ENCODE measurements around the gene STING1.
"Not testable (repeated sequence)": the region's sequence is repeated elsewhere in the genome, so short reads cannot be mapped to it uniquely, and the experiment has no call there.

Gene STING1

DNA sequence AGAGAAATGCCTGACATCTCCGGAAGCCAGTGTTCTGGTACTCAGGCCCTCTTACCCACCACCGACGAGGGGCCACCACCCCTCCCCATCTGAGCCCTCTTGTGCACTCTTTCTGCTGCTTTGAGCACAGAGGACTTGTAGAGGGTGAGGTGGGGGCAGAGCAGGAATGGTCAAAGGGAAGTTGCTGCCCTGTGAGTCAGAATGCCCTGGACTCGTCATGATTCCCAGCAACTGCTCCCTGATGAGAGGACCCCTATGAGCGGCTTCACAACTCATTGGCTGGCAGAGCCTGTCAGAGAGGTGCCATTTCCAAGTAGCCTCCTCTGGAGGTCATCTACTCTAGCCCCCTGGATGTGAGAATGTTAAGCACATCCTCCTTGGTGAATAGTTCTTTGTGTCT lies 20.9 kb downstream of the STING1 start:
- no peak for DNase-seq

DNA sequence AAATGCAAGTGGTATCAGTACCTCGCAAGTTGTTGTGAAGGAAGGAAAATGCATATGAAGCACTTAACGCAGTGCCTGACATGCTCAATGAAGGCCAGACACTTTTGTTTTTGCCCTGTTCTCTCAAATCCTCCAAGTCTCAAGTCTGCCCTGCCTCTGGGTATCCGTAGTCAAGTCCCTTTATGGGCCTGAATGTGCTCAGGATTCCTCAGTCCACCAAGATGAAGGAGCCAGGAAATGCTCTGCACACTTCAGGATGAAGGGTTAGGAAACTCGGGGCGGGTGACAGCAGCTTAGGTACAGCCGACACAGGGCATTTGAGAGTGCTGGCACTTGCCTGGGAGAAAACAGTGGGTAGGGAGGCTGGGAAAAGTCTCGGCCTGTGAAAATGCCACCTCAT lies 21.4 kb downstream of the STING1 start:
- DNase-seq: no peak

DNA sequence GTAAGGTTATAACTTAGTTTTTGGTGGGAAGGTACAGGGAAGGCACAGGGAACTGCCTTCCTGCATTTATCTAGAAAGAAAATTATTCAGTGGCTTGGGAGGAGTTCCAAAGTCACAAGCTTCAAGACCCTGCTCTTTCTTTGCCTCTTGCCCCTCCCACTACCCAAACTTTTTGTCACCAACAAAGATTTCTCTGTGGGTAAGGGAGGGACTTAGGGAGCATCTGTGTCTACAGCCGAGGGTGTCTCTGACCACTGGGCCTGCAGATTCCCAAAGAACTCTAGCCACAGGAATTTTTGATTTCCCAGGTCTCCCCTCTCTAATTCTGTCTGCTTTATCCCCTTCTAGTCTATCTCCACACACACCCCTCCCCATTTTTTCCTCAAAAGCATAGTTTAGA lies 22.1 kb downstream of the STING1 start:
- DNase-seq: no peak

DNA sequence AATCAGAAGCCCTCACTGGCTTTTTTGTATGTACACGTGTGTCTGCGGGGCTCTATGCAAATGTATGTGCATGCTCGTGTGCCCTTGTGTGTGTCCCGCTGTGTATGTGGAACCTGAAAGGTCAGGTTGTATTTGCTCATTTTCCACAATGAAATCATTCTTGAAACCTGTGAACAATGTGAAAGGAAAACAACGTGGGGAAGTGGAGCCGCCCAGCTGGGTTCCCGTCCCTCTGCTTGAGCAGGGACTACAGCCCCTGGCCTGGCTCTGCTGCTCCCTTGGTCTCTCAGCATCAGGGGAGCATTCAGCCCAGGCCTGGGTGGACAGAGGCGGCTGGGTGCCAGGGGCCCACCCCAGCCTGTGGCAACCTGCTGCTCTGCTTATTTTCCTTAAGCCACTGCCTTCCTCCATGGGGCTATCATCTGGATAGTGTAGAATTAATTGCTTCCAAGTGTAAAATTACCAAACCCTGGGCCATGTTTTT lies 23.1 kb downstream of the STING1 start:
- no peak for DNase-seq

DNA sequence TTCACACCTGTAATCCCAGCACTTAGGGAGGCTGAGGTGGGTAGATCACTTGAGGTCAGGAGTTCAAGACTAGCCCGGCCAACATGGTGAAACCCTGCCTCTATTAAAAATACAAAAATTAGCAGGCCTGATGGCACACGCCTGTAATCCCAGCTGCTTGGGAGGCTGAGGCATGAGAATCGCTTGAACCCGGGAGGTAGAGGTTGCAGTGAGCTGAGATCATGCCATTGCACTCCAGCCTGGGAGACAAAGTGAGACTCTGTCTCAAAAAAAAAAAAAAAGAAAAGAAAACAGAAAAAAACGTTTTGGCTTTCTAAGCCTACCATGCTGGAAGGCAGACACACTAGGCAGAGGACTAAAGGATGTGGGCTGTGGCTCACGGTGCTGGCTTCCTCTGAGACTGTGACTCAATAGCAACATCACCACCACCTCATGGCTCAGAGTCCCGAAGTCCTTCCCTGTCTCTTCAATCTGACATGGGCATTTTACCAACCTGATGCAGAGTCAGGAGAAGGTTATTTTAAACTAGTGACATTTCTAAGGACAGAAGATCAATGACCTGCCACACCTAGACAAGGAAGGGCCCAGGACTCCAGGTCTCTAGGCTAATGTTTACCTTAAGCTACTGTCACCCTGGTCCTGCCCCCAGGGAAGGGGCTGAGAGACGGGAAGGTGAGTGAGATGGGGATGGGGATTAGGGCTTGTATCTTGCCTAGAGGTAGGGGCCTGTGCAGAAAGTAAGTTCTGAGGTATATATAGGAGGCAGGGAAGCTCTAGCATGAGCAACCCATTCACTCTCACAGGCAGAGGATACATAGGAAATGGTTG lies 23.8 kb downstream of the STING1 start:
- no peak for DNase-seq

DNA sequence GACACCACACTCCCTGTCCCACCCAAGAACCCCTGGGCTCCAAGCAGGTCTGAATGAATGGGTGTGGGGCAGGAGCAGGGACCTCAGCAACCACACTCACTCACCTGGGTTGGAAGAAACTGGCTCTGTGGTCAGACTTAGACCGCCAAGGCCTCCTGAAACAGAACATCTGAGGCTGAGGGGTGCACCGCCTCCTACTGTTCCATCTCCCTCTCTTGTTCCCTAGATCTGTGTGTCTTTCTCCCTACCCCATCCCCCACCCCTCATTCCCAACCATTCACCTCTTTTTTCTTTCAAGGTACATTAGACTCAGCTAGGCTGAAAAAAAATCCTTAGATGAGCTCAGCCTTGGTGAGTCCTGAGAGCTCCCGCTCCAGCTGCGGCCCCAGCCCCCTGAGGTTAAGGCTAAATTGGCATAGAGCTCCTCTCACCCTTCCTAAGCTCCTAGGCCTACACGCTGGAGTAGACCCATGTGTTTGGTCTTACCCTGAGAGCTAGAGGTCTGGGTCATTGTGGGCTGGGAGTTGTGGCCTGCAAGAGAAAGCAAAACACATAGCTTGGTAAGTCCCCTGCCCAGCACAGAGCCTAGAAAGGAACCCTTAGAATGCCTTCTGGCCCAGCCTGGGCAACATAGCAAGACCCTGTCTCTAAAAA lies 24.8 kb downstream of the STING1 start:
- no peak for DNase-seq

DNA sequence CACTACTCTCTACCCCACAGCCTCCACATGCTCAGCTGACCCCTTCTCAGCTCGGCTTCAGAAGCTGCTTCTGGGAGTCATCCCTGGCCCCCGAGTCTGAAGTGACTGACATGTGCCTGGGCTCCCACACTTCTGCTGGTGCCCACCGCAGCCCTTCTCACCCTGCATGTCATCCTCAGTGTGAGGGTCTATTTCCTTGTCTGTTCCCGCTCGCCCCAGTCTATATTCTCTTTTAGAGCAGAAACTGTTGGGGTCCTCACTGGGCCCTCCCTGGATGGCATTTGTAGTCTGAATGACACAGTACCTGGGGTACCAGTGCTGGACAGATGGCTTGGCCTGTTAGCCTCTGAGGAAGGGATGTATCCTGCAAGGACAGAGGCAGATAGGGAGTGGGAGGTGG lies 25.3 kb downstream of the STING1 start:
- DNase-seq: no peak

DNA sequence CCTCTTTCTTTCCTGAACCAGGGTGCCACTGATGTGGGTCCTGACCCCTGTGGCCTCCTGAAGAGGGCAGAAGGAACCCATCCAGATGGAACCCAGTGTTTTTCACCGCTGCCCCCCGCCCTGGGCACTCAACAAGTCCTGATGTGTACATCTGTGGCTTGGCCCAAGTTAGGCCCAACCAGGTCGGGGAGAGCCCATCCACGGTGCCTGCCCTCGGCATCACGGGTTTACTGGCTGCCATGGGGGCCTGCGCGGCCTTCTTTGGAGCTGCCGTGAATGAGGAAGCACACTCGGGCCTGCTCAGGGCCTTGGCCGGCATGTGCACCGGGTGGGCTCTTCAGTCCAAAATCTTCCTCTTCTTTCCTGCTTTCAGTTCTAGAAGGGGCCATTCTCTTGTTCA lies 25.8 kb downstream of the STING1 start:
- no peak for DNase-seq

DNA sequence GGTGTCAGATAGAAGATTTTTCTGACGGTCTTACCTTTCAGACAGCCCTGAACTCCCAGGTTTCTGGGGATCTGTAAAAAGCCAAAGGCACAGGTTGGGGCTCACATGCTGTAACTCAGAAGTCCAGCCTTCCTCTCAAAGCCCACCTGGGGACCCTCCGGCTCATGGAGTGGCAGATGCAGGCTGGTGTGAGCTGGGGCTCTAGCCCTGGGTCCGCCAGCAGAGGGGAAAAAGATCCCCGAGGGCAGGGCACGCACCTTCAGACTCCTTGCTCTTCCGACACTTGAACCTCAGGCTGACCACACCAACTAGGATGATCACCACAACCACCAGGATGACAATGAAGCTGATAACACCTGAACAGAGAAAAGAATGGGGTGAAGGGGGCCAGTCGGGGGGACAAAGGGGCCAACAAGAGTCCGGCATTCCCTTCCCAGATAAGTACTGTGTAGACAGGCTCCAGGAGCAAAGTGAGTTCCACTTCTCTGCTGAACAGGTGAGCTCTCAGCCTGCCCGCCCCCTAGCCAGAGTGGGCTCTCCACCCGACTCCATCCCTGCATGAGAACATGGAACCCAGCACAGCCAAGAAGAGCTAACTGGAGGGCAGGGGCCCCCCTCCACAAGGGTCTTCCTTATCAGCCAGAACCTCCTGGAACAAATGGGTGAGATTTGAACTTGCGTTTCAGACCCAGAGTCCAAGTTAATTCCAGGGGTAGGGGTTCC lies 27.8 kb downstream of the STING1 start:
- no peak for DNase-seq

DNA sequence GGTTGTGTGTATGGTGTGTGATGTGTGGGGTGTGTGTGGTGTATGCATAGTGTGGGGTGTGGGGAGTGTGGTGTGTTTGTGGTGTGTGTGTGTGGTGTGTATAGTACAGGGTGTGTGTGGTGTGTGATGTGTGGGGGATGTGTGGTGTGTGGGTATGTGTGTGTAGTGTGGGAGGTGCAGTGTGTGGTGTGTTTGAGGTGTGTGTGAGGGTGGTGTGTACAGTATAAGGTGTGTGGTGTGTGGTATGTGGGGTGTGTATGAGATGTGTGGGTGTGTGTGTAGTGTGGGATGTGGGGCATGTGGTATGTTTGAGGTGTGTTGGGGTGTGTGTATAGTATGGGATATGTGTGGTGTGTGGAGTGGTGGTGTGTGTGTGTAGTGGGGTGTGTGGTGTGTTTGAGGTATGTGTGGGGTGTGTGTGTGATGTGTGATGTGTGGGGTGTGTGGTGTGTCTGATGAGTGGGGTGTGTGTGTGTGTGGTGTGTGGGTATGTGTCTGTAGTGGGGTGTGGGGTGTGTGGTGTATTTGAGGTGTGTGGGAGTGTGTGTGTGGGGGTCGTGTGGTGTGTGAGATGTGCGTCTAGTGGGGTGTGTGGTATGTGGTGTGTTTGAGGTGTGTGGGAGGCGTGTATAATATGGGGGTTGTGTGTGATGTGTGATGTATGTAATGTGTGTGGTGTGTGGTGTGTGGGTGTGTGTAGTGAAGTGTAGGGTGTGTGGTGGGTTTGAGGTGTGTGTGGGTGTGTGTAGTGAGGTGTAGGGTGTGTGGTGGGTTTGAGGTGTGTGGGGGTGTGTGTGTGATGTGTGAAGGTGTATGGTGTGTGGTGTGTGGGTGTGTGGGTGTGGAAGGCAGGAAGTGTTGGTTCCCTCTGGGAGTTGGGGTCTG lies 28.6 kb downstream of the STING1 start:
- no peak for DNase-seq

DNA sequence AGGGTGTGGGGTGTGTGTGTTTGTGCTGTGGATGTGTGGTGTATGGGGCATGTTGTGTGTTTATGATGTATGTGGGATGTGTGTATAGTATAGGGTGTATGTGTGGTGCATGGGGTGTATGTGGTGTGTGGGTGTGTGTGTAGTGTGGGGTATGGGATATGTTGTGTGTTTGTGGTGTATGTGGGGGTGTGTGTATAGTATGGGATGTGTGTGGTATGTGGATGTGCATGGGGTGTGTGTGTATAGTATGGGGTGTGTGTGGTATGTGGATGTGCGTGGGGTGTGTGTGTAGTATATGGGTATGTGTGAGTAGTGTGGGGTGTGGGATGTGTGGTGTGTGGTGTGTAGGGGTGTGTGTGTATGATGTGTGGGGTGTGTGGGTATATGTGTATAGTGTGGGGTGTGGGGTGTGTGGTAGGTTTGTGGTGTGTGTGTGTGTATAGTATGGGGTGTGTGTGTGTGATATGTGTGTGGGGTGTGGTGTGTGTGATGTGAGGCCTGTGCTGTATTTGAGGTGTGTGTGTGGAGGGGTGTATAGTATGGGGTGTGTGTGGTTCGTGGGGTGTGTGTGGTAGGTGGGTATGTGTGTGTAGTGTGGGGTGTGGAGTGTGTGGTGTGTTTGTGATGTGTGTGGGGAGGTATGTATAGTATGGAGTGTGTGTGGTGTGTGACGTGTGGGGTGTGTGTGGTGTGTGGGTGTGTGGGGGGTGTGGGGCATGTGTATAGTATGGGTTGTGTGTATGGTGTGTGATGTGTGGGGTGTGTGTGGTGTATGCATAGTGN lies 30.5 kb downstream of the STING1 start:
- no peak for DNase-seq

DNA sequence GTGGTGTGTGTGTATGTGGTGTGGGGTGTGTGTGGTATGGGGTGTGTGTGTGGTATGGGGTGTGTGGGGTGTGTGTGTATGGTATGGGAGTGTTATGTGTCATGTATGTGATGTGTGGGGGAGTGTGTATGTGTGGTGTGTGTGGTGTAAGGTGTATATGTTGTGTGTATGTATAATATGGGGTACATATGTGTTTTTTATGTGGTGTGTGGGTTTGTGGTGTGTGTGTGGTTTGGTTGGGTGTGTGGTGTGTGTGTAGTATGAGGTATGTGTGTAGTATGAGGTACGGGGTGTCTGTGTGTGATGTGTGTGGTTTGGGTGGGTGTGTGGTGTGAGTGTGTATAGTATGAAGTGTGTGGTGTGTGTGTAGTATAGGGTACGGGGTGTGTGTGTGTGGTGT lies 31.4 kb downstream of the STING1 start:
- no peak for DNase-seq

DNA sequence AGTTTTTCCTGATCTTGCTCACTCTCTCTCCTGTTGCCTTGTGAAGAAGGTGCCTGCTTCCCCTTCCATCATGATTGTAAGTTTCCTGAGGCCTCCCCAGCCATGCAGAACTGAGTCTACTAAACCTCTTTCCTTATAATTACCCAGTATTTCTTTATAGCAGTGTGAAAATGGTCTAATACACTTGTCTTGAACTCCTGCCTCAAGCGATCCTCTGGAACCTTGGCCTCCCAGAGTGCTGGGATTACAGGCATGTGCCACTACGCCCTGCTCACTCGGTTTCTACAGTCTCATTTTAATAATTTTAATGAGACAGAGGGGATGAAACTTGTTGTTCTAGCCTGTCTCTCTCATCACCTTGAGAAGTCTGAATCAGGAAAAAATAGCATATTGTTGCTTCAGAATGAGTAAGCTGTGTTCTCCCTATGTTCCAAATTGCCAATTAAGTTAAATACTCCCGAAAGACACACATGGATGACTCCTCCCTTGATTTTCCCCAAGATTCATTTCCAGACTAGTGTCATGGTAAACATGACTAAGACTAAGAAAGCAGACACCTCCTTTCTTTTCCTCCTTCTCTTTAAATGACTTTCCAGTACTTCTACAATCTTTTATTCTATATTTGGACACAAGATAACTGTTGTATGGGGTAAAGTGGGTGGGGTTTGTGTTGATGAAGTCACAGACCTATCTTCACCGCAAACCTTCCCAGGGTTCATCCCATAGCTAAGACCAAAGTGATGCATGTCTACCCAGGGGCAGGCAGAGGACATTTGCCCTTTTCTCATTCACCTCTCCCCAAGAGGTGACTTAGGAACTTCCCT lies 35.4 kb downstream of the STING1 start:
- DNase-seq: no peak

DNA sequence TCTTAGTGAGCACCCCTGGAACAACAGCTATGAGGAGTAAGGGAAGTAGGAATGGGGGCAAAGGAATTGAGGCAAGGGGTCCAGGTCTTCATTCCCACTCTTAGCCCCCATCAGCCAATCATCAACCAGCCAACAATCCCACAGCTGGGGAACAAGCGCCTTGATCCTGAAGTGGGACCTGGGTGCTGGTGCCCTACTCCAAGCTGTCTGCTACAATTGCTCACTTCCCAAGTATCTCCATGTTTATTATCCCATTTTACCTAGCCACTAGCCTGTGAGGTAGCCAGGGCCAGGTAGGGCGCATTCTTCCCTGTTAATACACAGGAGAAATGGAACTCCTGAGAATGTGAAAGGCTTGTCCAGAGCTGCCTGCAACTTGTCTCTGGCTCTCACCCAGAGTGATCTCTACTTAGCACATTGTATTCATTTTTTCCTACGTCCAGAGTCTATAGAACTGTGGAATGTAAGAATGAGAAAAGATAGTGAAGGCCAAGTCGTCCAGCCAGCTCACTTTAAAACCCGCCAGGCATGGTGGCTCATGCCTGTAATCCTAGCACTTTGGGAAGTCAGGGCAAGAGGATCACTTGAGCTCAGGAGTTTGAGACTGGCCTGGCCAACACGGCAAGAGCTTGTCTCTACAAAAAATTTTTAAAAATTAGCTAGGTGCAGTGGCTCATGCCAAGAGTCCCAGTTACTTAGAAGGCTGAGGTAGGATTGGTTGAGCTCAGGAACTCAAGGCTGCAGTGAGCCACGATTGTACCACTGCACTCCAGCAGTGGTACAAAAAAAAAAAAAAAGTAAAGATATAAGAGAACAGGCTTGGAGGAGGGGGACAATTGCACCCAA lies 37.0 kb downstream of the STING1 start:
- DNase-seq: no peak

DNA sequence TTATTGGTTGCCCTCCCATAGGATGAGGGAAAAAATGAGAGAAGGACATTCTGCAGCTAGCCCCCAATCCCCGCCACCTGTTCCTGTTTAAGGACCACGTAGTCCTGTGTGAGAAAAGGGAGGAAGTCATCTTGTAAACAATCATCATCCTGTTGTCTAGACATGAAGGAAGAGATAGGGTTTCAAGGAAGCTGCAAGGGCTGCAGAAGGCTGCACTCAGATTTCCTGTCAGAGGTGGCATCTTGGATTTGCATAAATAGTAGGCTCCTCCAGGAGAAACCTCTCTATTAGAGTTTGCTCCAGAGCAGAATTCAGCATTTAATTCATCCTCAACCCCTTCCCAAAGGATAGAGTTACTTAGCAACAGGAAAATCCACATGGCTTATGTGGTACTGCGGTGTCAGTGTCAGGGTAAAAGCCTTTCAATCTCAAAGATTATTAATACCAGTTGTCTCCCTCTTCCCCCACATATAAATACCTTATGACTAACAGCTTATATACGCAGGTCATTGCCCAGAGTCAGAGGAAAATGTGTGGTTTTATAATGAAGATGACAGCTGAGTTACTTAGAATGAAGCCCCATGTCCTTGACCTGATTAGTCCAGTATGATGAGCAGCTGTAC lies 38.6 kb downstream of the STING1 start:
- DNase-seq: no peak

DNA sequence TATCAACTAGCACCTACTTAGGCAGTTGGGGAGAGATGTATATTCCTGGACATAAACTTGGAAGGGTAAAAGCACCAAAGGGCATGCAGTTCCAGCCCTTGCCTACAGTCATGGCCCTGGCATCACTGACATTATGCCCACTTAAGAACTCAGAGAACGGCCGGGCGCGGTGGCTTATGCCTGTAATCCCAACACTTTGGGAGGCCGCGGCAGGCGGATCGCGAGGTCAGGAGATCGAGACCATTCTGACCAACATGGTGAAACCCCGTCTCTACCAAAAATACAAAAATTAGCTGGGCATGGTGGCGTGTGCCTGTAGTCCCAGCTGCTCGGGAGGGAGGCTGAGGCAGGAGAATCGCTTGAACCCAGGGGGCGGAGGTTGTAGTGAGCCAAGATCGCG lies 42.1 kb downstream of the STING1 start:
- not testable (repeated sequence) for DNase-seq

DNA sequence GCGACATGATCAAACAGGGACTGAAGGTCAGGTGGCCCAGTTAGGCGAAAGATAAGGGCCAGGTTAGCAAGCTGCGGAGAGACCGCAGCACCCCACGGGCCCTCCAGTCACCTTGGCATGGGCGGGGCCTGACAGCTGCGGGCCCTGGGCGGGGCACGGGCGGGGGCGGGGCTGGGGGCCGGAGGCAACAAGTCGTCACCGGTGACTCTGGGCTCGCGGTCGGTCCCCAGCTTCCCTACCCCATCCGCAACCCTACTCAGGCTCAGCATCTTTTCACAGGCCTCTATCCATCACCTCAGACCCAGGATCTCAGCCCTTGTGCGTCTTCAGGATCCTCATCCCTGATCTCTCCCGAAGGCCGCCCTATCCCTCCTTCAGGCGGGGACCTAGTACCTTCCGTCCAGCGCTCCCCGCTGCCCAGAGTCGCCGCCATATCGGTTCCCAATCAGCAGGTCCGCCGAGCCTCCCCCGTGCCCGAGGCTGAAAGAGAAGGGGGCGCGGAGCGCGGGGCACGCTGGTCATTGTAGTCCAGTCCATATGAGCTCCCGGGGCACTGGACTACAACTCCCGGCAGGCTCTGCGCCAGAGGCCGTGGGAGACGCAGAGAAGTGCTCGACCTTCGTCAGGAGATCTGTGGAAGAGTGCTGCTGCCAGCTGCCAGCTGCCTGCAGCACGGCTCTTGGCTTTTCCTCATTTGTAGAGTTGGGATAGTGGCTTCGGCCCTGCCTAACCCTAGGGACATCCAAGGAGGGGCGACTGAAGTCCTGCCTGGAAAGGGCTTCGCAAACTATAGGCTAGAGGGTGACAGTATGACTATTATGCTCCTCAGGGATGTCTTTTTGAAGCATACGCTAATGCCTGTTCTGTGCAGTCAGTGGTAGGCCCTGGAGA lies 43.3 kb downstream of the STING1 start, which contains the start of gene DNAJC18:
DNAJC18 (minus strand) TSS at position 513 of the 891 bp plus-strand sequence; CDS start at position 433, 80 bp downstream.
- DNase-seq: peak; percentile 86

DNA sequence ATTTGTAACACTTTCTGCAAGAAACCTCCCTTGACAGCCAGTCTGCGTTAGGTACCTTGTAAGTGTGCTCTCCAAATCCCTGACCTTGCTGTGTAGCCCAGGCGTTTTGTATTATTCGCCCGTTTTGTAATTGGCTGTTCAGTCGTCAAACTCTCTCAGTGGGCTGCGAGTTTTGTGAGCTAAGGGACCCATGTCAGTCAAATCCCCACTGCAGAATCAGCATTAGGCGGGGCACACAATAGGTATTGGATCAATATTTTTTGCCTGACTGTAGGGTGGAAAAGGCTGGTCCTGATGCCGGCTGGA lies 43.9 kb downstream of the STING1 start:
- no peak for DNase-seq

DNA sequence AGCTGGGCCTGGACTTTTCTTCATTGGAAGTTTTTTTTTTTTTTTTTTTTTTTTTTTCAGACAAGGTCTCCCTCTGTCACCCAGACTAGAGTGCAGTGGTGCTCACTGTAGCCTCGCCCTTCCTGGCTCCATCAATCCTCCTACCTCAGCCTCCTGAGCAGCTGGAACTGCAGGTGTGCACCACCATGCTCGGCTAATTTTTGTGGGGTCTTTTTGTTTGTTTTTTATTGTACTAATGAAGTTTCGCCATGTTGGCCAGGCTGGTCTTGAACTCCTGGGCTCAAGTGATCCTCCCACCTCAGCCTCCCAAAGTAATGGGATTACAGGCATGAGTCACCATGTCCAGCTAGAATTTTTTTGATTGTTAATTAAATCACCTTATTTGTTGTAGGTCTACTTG lies 46.9 kb downstream of the STING1 start:
- no peak for DNase-seq

Data from 8988T (cell line).